ENCODE measurements around the gene SYNDIG1L. TPM values are rescaled to one million over a fixed set of nuclear protein-coding genes. Genes with fewer than 3 reads are reported as not detected.

SYNDIG1L gene
- total RNA-seq, 4 donors from 2014 or later, result 0.14 to 0.30 TPM; not detected in 2

DNA sequence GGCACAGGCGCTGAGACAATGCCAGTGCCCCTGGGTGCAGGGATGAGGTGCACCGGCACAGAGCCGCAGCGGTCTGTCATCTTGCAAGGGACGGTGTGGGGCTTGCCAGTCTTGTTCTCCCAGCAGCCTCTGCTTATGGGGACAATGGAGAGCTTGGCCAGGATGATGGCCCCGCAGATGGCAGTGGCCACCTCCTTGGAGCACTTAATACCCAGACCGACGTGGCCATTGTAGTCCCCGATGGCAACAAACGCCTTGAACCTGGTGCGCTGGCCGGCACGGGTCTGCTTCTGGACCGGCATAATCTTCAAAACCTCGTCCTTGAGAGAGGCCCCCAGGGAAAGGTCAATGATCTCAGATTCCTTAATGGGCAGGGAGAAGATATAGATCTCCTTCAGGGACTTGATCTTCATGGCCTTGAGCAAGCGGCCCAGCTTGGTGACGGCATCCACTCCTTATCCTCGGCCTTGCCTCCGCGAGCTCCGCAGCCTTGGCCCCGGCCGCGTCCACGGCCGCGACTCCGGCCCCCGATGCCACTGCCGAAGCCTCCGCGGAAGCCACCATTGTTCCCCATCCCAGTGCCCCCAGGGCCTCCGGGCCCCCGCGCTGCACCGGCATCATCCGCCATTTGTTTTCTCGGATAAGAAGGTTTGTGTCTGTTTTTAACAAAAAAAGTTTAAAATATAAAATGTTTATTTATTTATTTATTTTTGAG is 47.9 kb downstream of the SYNDIG1L start:
- no peak overlapping the region for H3K27ac ChIP-seq
- no peak for TF ChIP-seq POLR2A (IDR thresholded peaks at IDR 0.05)
- TF ChIP-seq, protein P1, sequence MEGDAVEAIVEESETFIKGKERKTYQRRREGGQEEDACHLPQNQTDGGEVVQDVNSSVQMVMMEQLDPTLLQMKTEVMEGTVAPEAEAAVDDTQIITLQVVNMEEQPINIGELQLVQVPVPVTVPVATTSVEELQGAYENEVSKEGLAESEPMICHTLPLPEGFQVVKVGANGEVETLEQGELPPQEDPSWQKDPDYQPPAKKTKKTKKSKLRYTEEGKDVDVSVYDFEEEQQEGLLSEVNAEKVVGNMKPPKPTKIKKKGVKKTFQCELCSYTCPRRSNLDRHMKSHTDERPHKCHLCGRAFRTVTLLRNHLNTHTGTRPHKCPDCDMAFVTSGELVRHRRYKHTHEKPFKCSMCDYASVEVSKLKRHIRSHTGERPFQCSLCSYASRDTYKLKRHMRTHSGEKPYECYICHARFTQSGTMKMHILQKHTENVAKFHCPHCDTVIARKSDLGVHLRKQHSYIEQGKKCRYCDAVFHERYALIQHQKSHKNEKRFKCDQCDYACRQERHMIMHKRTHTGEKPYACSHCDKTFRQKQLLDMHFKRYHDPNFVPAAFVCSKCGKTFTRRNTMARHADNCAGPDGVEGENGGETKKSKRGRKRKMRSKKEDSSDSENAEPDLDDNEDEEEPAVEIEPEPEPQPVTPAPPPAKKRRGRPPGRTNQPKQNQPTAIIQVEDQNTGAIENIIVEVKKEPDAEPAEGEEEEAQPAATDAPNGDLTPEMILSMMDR (IDR thresholded peaks at IDR 0.05), result no peak
- no peaks in the 10 kb centered on the region for H3K36me3 ChIP-seq
- no peaks in the 10 kb centered on the region for H3K4me1 ChIP-seq
- H3K9me3 ChIP-seq, result no peaks in the 10 kb centered on the region
- intact Hi-C loops (cut with DNase I; ENCODE audit: low total_unique reads), result no loop called here
- no peaks in the 10 kb centered on the region for H3K27me3 ChIP-seq
- no peak overlapping the region for H3K4me3 ChIP-seq
- DNase-seq, result no peak

DNA sequence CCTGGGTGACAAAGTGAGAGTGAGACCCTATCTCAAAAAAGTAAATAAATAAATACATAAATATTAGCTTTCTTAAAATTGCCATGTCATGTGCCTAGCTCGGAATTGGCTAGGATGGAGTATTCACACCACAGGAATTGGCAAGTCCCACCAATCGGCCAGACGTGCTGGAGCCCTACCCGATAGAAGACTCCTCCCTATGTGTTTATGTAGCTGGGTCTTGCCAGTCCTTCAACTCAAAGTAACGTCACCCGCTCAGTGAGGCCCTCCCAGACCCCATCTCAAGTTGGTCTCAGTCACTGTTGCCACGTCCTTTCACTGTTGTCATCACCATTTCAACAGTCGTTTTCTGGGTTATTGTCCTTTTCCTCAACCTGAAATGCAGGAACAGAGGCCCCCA is 57.6 kb downstream of the SYNDIG1L start:
- Histone ChIP-seq H3K4me3 (no peak overlapping the region), H3K36me3 (no peaks in the 10 kb centered on the region), H3K9me3 (no peaks in the 10 kb centered on the region), H3K27me3 (no peaks in the 10 kb centered on the region), H3K4me1 (no peaks in the 10 kb centered on the region), H3K27ac (no peak overlapping the region)
- intact Hi-C loops (cut with DNase I; ENCODE audit: low total_unique reads), result no loop called here
- DNase-seq, result no peak
- TF ChIP-seq, protein P1 (IDR thresholded peaks at IDR 0.05), result no peak
- TF ChIP-seq POLR2A (IDR thresholded peaks at IDR 0.05), result no peak

DNA sequence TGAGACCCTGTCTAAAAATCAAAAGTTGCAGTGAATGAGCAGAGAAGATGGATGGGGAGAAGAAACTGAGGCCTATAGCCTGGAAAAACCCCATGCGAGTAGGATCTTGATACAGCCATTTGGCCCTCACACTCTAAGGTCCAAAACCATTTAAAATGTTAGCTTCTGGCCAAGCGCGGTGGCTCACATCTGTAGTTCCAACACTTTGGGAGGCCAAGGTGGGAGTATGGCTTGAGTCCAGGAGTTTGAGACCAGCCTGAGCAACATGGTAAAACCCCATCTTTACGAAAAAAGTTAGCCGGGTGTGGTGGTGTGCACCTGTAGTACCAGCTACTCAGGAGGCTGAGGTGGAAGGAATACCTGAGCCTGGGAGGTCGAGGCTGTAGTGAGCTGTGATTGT is 58.0 kb downstream of the SYNDIG1L start:
- TF ChIP-seq, protein P1 (IDR thresholded peaks at IDR 0.05), result no peak
- no peak for TF ChIP-seq POLR2A (IDR thresholded peaks at IDR 0.05)
- intact Hi-C loops (cut with DNase I; ENCODE audit: low total_unique reads), result no loop called here
- no peaks in the 10 kb centered on the region for H3K9me3 ChIP-seq
- H3K27me3 ChIP-seq, result no peaks in the 10 kb centered on the region
- no peak overlapping the region for H3K4me3 ChIP-seq
- H3K36me3 ChIP-seq, result no peaks in the 10 kb centered on the region
- no peak overlapping the region for H3K27ac ChIP-seq
- no peak for DNase-seq
- H3K4me1 ChIP-seq, result no peaks in the 10 kb centered on the region

DNA sequence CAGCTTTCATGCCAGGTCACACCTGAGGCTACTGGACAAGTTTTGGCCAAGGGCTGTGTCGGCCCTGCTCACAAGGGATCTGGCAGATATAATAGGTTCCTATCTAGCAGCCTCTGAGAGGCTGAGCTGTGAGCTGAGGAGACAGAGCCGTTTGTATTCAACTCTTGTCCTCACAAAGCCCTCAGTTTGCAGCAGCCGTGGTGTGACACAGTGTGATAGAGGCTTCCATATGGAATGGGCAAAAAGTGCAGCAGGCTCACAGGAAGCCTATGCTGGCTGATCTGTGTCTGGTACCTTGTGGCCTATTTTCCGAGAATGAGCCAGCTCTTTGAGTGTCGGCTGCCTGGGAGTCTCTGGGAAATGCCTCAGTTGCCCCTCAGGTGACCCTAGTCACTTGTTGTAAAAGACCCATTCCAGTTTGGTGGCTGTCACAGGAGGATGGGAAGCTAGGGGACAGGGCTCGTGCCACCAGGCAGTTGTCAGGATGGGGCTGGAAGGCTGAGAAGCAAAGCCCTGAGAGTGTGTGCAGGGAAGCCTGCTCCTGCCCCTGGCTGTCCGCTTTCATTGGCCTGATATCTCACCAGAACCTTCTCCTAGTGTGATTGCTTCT is 61.6 kb downstream of the SYNDIG1L start:
- intact Hi-C loops (cut with DNase I; ENCODE audit: low total_unique reads), result no loop called here
- no peak overlapping the region for H3K4me3 ChIP-seq
- no peak for DNase-seq

More for the DNA sequence above, 61.6 kb downstream of the SYNDIG1L start:
- Histone ChIP-seq H3K9me3 (no peaks in the 10 kb centered on the region), H3K36me3 (no peaks in the 10 kb centered on the region), H3K4me1 (no peaks in the 10 kb centered on the region), H3K27ac (no peak overlapping the region), H3K27me3 (no peaks in the 10 kb centered on the region)
- TF ChIP-seq POLR2A (IDR thresholded peaks at IDR 0.05), result no peak
- TF ChIP-seq, protein P1 (IDR thresholded peaks at IDR 0.05), result no peak
